ENCODE data around the gene PPIA.

Gene PPIA

GRCh38 chr7:44796504-44797328 is at the start of gene PPIA:
Gene PPIA, plus strand, starts transcription at chr7:44796681. Its CDS starts 44 bp downstream, at chr7:44796725.
- no peak for FAIRE-seq

DNA sequence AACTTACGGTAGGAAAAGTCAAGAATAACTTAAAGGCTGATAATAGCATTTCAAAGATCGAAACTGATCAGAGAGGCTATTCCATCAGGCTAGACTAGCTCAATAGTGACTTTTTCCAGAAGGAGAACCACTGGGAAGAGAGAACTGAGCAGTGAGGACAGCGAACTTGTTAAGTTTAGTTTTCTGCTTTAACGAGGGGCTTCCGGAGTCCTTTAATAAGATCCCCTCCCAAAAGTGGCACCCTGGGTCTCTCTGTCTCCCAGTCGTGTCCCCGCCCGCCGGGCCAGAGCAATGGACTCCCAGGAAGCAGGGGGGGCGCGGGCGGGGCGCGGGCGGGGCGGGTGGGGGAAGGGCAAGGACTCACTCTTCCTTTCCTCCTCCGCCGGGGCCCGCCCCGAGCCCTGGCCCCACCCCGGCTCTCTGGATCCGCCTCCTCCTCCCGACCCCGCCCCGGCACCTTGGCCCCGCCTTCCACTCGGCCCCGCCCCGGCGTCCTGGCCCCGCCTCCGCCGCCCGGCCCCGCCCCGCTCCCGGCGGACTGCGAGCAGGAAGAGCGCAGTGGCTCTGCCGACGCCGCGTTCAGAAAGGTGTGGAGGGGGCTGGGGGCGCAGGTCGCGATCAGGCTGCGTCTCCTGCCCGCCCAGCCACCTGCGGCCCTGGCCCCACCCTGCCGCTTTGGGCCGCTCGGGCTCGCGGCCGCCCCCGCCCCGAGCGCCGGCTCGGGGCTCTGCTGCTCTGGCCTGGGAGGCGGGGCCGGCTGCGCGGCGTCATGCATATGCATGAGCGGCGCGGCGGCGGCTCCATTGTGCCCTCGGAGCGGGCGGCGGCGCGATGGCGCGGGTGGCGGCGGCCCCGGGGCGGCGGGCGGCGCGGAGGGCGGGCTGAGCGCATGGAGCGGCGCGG is 48.2 kb upstream of the PPIA start, which contains the start of gene ZMIZ2:
Gene ZMIZ2 (plus strand): TSS at position 803 of the 903 bp plus-strand sequence. CDS start 7,403 bp downstream, outside the sequence.
- FAIRE-seq = no peak

DNA sequence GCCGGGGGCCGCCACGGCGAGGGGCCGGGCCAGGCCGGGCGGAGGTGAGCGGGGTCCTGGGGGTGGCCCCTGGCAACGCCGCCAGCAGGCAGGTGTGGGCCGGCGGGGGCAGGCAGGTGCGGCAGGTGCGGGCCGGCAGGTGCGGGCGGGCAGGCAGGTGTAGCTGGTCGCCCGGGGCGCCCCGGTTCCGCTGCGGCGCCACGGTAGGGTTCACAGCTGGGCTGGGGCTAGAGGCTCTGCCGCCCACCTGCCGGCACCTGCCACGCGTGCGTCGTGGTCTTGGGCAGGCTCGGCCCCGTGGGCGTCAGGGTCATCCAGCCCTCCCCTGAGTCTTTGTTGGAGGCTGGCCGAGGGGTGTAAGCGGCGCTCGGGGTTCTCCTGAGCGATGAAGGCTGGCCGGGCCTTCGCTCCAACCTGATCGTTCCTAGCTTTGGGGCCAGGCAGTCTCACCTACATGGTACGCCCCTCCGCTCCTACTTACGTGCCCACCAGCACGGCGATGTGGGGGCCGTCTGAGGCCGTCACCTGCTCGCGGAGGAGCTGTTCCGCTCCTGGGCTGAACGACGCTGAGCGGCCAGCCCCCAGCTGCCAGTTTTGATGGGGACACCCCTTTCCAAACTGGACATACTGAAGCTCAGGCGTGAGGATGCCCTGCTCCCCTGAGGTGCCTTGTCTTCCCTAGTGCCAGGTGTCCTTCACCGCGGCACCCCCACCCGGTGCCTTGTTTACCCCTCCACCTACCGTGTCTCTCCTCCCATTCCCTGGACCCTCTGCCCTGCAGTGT is 47.3 kb upstream of the PPIA start:
- no peak for FAIRE-seq

DNA sequence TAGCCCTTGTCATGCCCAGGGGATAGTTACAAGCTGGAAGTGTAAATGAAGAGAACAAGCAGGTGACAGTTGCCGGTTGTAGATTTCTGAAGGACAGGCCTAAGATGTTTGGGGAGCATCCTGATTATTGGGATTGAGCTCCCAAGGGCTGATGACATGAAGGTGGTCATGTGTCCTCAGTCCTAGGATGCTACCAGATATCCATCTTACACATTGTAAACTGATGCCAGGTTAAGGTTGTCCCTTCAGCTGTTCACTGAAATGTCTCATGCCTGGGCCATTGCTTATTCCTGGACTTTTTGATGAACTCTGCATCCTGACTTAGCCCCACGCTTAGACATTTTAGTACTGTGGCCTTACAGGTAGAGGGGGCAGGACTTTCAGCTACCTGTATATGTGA is 46.5 kb upstream of the PPIA start:
- no peak for FAIRE-seq

- no peak for FAIRE-seq
These were observed 46.1 kb upstream of the PPIA start for GRCh38 chr7:44750424-44750823.

DNA sequence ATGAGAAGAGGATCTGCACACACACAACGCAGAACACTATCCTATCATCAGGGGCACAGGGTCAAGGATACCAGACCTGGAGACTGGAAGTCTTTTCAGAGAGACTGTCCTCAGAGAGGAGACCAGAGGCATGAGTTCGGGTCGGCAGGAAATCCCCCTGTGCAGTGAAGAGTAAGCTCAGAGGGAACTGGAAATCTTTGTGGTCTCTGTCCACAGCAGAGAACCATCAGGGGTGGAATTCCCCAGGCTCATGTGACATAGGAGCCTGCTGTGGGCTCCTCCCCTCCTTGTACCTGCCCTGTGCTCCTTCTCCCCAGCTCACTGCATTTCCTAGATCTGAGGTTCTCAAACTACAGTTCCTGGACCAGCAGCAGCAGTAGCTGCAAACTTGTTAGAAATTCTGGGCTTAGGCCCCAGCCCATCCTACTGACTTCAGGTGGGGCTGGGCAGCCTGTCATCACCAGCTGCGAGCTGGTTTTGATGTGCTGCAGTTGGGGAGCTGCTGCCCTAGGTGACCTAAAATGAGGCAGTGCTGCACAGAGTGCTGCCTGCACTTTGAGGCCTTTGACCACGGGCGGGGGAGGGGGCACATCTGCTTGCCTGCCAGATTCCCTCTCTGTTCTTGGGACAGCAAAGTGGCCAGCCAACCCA is 45.4 kb upstream of the PPIA start:
- FAIRE-seq = no peak

GRCh38 chr7:44752822-44753221 is 43.7 kb upstream of the PPIA start:
- FAIRE-seq = no peak

DNA sequence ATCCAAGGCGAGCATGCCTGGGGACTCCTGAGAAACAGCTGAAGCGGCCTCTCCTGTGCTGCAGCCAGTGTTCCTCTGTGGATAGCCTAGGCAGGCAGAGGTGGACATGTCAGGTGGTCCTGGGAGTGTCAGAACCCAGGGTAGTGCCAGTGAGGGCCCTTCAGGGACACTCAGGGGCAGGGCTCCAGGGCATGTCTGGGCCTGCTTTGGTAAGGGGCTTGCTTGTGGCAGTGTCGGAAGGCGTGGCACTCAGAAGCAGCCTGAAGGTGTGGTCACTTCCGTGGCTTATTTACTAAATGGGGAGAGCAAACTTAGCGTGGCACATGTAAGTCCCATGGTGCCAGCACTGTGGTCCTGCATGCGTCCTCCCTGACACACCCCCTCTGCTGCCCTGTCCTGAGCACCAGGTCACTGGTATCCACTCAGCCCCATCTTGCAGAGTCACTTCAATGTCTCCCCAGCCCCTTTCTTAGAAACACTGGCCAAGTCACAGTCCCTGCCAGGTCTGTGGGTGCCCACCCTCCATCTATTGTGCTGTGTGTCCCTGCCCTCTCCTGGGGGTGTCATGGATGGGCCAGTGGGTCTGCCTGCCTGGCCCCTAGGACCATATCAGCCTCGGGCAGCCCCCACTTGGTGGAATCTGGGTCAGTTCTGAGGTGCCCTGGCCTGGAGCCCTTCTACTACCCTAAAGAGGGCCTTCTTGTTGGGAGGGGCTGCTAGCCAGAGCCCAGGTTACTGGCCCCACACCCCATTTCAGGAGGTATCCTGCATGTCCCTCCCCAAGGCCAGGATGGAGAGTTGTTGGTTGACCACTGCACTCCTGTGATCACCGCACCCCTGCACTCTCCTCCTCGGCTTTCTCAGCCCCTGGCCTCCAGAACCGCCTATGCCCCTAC is 41.4 kb upstream of the PPIA start:
- FAIRE-seq = no peak

GRCh38 chr7:44755698-44756627 is 40.5 kb upstream of the PPIA start:
- FAIRE-seq = no peak

GRCh38 chr7:44756904-44757303 is 39.6 kb upstream of the PPIA start:
- FAIRE-seq = no peak

GRCh38 chr7:44757311-44757710 is 39.2 kb upstream of the PPIA start:
- FAIRE-seq = no peak

DNA sequence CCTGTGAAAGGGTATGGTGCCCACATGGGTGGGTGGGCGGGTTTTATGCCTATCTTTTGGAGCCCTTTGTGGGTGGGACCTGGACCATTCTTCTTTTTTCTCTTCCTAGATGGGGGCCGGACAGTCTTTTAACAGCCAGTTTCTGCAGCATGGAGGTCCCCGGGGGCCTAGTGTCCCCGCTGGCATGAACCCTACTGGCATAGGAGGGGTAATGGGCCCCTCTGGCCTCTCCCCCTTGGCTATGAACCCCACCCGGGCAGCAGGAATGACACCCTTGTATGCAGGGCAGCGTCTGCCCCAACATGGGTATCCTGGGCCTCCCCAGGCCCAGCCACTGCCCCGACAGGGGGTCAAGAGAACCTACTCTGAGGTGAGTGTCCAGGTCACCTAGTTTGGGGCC is 38.7 kb upstream of the PPIA start:
- FAIRE-seq = no peak

DNA sequence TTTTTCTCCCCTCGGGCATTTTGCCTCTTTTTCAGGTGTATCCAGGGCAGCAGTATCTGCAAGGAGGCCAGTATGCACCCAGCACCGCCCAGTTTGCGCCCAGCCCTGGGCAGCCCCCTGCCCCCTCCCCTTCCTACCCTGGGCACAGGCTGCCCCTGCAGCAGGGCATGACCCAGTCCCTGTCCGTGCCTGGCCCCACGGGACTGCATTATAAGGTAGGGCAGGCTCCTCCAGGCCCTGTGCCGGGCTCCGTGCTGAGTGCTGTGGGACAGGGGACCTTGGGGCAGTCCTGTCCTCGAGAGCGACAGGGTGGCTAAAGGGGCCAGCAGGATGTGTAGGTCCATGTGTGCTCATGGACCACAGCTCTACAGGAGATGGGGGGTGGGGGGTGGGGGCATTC is 37.2 kb upstream of the PPIA start:
- FAIRE-seq = no peak

- FAIRE-seq = no peak
These were observed 36.4 kb upstream of the PPIA start for GRCh38 chr7:44760034-44760580.

- no peak for FAIRE-seq
These were observed 35.0 kb upstream of the PPIA start for GRCh38 chr7:44761207-44762161.

DNA sequence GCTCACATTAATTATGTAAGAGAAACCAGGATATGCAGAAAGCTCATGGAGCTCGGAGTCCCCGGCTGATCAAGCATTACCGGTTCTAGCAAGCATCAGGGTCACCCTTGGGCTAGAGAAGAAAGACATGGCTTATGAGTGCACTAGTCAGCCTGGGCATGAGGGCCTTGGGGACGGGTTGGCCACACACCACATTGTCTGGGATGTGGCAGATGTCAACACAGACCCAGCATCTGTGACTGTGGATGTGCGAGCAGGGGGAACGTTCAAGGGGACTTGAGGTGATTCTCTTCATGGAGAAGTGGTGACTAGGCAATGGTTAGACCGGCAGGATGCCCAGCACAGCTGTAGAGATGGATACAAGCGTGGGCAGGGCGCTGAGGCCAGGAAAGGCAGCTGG is 34.2 kb upstream of the PPIA start:
- FAIRE-seq = no peak

- no peak for FAIRE-seq
These were observed 33.6 kb upstream of the PPIA start for GRCh38 chr7:44762726-44763522.

GRCh38 chr7:44764081-44764480 is 32.4 kb upstream of the PPIA start:
- FAIRE-seq = no peak

Measured in endometrium (tissue), 2 donors.